Epithelial cell of proximal tubule (primary cell): Measurements from ENCODE around the gene GLA. TPM values are rescaled to one million over a fixed set of nuclear protein-coding genes. Genes with fewer than 3 reads are reported as not detected.

Source experiments
- DNase-seq: peaks from one replicate; pipeline ENCODE4 v3.0.0-alpha.2; 2011; ENCODE audit warnings: low read depth
- H3K4me3 ChIP-seq: 2 replicates; pipeline ENCODE4 v1.5.1; 2011; ENCODE audit warnings: low read depth, mild to moderate bottlenecking, low read length
- total RNA-seq: library from RNA; depleted of rRNA; stranded (reverse); fragments of >200 nt; gene quantifications from 2 replicates; pipeline ENCODE4 v1.2.3, GENCODE V29; 2015
- TF ChIP-seq, protein P1 (sequence below): conservative IDR thresholded peaks from 2 replicates; pipeline ENCODE4 v1.5.1; 2012; ENCODE audit warnings: low read depth, mild to moderate bottlenecking, low read length

Gene GLA
- total RNA-seq, 1 donor from 2014 or later = 53.3 TPM

DNA sequence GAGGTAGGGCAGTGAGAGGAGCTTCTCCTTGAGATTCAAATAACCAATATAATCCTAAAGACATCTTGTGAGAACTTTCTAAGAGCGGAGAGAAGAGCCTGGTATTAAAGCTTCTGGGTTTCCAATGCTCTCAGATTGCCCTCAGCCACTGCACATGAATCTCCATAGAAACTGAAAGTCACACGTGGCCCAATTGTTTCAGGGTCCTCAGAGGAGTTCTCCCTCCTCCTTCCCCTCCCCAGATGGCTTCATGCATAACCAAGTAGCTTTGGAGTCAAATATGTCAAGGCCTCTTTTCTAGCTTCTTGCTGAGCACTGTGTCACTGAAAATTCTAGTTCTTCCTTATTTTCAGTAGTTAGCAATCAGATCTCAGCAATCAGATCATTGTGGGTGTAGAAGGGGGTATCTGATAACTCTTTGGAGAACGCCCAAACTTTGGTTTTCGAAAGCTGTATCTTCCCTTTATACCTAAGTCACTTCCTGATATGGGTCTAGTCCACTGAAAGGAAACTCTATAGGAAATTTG lies 24.0 kb downstream of the GLA start:
- H3K4me3 ChIP-seq = no peak overlapping the region
- TF ChIP-seq, protein P1, sequence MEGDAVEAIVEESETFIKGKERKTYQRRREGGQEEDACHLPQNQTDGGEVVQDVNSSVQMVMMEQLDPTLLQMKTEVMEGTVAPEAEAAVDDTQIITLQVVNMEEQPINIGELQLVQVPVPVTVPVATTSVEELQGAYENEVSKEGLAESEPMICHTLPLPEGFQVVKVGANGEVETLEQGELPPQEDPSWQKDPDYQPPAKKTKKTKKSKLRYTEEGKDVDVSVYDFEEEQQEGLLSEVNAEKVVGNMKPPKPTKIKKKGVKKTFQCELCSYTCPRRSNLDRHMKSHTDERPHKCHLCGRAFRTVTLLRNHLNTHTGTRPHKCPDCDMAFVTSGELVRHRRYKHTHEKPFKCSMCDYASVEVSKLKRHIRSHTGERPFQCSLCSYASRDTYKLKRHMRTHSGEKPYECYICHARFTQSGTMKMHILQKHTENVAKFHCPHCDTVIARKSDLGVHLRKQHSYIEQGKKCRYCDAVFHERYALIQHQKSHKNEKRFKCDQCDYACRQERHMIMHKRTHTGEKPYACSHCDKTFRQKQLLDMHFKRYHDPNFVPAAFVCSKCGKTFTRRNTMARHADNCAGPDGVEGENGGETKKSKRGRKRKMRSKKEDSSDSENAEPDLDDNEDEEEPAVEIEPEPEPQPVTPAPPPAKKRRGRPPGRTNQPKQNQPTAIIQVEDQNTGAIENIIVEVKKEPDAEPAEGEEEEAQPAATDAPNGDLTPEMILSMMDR = no peak
- no peak for DNase-seq

DNA sequence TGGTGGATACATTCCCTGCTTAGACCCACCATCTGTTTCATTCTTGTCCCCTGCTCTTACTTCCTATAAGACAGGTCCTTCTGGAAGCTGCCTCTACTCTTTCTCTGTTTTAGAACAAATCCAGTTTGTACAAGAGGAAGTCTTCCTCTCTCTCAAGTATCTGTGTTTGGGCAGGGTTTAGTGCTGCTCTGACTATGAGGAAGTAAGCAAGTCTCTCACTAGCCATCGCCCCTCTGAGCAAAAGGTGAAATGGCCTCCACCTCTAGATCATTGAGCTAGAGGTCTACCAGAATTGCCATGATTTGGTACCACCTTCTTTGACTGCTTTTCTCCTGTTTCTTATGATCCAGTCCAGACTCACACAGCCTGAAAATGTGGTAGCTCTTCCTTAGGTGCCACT lies 30.2 kb downstream of the GLA start:
- TF ChIP-seq, protein P1 = no peak
- no peak overlapping the region for H3K4me3 ChIP-seq
- no peak for DNase-seq

DNA sequence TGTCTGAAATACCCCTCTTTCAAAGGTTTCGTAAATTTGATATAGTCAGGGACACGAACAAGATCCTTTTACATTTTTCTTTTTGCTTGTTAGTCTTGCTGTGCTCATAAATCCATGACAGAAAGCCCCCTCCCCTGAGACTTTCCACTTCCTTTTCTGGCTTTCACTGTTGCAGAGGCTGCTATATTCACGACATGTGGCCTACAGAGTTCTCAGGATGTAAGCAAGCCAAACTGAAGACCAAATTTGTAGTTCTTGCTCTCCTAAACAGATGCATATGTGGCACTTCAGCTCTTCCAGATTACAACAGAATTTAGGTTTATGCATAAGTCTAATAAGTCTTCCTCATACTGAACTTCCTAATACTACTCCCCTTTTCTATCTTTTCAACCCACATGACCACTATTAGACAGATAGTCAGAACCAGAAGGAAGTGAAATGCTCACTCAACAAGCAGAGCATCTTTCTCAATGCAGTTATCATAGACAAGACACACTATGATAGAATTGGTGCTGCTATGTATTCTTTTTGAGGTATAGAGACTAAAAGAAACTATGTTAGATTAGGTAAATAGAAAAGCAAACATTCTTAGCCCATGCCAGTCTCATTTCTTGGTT lies 36.7 kb downstream of the GLA start:
- H3K4me3 ChIP-seq = no peak overlapping the region
- TF ChIP-seq, protein P1 = no peak
- DNase-seq = no peak

DNA sequence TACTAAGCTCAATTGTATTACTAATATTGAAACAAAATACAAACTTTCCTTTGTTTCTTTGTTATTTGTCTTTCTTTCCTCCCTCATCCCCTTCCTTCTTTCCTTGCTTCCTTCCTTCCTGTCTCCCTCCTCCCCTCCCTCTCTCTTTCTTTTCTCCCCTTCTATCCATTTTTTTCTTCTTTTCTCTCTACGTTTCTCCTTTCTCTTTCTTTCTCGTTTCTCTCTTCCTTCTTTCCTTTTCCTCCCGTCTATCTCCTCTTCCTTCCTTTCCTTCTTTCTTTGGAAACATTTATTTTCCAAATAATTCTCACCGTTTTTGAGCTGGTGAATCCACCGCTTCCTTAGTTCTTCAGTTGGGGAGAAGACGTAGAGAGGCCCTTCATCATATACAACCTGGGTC lies 38.0 kb downstream of the GLA start:
- TF ChIP-seq, protein P1 = no peak
- no peak for DNase-seq
- H3K4me3 ChIP-seq = no peak overlapping the region

DNA sequence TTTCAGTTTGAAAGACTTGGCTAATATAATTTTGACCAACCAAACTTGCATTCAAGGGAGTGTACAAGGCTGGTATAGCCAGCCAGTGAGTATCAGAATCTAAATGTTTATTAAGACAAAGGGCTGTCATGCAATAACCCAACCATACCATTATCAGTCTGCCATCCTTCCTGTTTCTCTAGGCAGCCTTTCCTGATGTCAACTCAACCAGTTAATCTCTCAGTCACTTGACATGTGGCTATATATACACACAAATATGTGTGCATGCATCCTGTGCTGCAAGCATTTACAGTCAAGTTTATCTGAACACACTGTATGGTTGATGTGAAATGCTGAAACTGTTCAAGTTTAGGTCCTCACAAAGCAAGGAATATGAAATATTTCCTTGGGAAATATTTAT lies 38.9 kb downstream of the GLA start:
- TF ChIP-seq, protein P1 = no peak
- no peak overlapping the region for H3K4me3 ChIP-seq
- no peak for DNase-seq

DNA sequence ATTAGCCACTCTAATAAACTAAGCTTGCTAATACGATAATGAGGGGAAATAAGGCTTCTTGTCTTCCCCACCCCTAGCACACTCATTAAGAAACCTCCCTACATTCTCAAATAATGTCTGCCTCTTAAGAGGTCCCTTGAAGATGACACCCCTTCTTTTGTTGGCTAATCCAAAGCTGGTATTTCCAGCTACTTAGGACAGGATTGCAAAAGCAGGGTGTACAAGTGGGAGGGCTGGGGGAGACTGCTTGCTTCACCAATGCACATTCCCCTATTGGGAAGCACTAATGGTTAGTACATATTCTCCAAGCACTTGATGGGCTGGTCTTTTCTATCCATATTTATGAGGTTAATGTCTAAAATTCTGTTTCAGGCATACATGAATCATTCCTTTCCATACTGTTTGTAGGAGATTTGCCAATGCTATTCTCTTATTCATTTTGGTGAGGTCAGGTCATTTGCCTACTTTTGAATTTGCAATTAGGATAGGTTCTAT lies 42.4 kb downstream of the GLA start:
- no peak overlapping the region for H3K4me3 ChIP-seq
- no peak for DNase-seq
- TF ChIP-seq, protein P1 = no peak

DNA sequence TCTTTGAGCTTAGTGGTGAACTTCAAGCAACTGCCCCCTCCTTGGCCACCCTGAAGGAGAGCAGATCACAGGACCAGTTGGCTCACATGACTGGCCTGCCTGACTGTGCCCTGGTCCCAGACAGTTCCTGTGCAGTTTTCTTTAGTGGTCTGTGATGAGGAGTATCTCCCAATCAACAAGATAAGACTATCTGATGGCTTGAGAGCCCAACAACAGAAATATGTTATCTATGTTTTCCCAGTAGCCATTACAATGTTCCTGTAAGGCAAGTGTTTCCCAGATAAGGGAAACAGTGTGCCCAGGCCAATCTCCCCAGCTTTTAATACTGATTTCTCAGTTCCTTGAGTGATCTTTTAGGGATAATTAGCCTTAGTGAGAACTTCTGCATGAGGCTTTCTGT lies 45.0 kb downstream of the GLA start:
- DNase-seq = no peak
- H3K4me3 ChIP-seq = no peak overlapping the region
- TF ChIP-seq, protein P1 = no peak
